Stimulated activated CD4-positive, alpha-beta T cell treated with anti-CD3 and anti-CD28 coated beads, Interleukin-4, amount 100 ng/mL, for 4 hours (primary cell): Measurements from ENCODE around the gene ARF4.

Experiments used
- DNase-seq, 2 experiments: peaks; one replicate each; pipeline ENCODE4 v3.0.0-alpha.2; 2020

ARF4 gene

GRCh38 chr3:57575966-57576626 lies 21.0 kb downstream of the ARF4 start:
- no peak for DNase-seq

DNA sequence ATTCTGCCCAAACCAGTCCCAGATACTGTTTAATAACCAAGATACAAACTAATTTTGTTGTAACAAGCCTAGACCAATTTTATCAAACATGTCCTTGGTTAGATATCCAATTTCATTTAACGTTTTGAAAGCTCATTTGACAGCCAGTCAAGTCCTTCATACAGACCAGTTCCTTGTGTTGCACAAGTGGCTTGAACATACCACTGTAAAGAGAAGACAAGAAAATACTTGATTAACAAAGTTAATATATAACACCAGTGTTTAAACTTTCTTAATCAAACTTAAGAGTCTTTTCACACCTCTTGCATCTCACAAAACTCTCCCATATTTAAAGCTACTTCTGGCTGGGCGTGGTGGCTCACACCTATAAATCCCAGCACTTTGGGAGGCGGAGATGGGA lies 25.0 kb downstream of the ARF4 start:
- DNase-seq = no peak

DNA sequence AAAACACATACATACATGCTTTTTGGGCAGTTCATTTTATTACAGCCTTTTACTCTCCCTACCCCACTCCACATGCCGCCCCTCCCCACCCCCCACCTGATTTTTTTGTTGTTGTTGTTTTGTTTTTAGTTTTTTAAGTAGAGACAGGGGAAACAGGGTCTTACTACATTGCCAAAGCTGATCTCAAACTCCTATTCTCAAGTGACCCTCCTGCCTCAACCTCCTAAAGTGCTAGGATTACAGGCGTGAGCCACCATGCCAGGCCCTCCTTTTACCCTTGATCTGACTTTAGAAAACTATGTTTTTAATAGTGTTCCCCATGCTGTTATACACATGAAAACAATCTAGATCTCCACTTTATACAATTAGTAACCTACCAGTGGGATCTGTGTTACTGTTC lies 26.3 kb downstream of the ARF4 start:
- DNase-seq = no peak

- DNase-seq = no peak
These were observed 27.2 kb downstream of the ARF4 start for GRCh38 chr3:57569859-57570450.

DNA sequence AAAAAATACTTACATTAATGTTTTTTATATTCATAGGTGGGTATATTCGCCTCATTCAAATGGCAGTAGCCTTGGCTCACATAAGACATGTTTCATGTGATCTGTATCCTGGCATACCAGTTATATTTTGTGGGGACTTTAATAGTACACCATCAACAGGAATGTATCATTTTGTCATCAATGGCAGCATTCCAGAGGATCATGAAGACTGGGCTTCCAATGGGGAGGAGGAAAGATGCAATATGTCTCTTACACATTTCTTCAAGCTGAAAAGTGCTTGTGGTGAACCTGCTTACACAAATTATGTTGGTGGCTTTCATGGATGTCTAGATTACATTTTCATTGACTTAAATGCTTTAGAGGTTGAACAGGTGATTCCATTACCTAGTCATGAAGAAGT lies 37.6 kb downstream of the ARF4 start:
- DNase-seq = no peak

- DNase-seq = peak; percentile 30
These were observed 40.0 kb downstream of the ARF4 start for GRCh38 chr3:57557085-57557537.

DNA sequence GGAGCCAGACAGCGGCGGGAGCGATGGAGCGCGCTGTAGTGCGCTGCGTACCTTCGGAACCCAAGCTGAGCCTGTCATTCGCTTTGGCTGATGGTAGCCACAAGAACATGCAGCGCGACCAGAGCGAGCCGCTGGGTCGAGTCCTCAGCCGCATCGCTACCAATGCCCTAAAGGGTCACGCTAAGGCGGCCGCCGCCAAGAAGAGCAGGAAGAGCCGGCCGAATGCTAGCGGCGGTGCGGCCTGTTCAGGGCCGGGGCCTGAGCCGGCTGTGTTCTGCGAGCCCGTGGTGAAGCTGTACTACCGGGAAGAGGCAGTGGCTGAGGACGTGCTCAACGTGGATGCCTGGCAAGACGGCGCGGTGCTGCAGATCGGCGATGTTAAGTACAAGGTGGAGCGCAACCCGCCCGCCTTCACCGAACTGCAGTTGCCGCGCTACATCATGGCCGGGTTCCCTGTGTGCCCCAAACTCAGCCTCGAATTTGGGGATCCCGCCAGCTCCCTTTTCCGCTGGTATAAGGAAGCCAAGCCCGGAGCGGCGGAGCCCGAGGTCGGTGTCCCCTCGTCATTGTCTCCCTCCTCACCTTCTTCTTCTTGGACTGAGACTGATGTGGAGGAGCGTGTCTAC lies 40.6 kb downstream of the ARF4 start:
- peak; percentile 17 to 29 for DNase-seq

DNA sequence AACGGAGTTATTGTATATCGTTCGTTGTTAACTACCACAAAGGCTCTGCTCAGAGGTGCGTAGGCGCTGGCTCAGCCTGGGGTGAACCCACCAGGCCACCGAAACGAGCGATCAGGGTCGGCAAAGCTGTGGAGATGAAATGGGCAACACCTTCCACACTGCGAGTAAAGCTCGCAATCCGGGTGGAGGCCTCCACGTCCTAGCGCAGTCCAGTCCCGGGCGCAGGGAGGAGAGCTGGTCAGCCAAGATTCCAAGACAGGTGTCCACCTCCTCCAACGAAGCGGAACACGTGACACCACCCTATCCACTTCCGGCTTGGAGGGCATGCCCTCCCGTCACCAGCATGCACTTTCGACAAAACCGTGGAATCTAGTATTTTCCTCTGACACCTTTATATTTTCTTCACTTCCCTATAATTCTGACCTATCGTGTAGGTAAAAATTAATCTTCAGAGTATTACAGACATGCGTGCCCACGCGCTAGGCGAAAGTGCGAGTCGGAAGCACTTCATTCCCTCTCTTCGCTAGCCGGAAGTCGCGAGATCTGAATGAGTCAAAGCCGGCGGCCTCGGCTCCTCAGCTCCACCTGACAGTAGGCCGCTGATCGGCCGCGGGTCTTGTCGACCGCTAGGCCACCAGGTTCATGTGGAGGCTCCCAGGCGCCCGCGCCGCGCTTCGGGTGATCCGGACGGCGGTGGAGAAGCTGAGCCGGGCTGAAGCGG lies 41.2 kb downstream of the ARF4 start, which contains the start of gene PDE12:
Gene PDE12, plus strand, starts transcription at position 537 of the 721 bp plus-strand sequence. Its CDS starts 106 bp downstream, at position 643.
- peak; percentile 70 to 80 for DNase-seq

DNA sequence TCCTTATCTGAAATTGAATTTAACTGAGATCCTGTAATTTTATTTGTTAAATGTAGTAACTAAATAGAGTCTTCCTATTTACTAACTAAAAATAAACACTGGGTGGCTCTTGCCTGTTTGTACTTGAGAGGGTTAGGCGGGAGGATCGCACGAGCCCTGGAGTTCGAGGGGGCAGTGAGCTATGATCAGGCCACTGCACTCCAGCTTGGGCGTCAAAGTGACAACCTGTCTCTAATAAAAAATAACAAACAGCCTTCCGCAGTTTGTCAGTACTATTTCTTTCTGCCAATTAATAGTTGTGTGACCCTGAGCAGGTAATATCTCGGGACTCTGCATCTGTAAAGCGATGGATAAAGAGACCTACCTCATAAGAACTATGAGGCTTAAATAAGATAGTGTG lies 41.8 kb downstream of the ARF4 start:
- DNase-seq = no peak

DNA sequence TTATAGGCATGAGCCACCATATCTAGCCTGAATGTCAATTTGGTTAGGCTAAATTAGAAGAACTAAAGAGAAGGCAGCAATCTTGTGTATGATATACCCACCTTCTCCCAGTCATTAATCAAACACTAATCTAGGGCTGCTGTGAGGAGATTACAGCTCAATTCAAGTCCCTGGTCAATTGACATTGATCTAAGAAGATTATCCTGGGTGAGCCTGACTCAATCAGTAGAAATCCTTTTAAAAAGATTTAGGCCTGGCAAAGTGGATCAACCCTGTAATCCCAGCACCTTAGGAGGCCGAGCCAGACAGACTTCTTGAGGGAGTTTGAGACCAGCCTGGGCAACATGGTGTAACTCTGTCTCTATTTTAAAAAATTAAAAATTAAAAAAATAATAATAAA lies 50.5 kb downstream of the ARF4 start:
- DNase-seq = no peak

GRCh38 chr3:57545636-57546268 lies 51.4 kb downstream of the ARF4 start:
- DNase-seq = no peak

DNA sequence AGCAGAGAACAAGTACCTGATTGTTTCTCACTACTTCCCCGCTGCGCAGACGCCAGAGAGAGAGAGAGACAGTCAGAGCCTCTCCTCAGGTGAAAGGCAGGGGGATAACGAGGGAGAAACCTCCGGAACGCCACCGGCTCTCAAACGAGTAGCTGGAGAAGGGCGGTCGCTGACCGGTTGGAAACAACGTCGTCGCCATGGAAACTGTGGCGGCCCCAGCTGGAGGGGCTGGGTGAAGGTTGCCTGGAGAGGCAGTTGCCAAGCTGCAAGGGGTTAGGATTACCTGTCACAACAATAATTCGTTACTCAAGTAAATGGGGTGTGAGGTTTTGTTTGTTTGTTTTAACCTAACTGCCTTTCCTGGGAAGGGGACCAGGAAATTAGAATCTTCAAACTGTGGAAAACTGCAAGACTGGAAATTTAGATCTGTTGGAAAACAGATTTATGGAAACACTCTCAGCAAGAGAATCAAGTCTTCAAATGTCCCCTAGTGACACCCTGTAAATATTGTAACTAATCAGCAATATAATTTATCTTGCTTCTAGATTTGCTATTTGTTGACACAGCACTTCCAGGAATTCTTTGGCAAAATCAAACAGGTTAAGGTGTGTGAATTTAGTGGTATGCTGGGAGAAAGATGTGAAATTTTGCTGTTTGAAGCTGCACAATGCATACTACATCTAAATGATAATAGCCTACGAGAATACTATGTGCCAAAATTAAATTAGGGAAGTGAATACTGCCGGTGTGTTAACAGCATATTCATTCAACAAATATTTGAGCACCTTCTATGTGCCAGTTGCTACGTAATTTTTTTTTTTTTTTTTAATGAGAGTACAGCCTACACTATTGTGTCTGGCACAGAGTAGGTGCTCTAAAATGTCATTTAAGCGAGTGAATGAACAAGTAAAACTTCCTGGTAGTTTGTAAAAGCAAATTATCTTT lies 52.7 kb downstream of the ARF4 start, which contains the start of gene DNAH12:
Gene DNAH12, minus strand, starts transcription at position 164 of the 945 bp plus-strand sequence. CDS start 1,474 bp downstream, outside the sequence.
- no peak for DNase-seq

GRCh38 chr3:57538465-57538864 lies 58.7 kb downstream of the ARF4 start:
- no peak for DNase-seq

DNA sequence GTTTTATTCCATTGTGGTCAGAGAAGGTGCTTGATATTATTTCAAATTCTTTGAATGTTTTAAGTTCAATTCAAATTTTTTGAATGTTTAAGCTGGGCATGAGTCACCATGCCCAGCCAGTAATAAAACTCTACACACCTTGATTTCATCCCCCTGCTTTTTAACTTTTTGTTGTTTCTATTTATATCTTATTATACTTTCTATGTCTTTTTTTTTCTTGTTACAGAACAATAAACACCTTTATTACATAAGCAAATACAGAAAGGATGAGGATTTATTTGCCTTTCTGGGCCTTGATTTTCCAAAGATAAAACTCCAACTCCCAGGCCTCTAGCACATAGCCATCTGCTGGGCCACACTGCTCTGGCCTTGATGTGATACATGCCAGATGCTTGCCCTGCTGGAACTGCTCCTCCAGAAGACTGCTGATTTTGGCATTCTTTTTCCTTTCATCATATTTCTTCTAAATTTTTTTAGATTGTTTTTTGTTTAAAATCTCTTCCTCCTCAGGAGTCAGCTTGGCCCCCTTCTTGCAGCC lies 67.0 kb downstream of the ARF4 start:
- DNase-seq = no peak
